Measurements from ENCODE around the gene SYTL4.

The SYTL4 gene

DNA sequence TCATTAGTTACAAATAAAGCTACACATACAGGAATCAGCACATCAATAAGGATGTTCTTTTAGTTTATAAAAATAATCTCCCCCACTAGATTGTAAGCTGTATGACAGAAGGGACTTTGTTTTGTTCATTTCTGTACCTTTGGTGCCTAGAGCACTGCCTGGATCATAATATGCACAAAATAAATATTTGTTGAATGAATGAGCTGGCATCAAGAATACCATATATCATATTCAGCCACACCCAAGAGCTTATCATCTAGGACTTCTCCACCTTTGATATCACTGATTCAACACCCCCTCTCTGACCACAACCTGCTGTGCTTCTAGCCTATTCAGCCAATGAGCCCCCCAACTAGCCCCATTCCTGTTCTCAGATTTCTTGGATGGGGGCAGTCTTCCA lies 10.6 kb downstream of the SYTL4 start:
- H3K27me3 ChIP-seq (ENCODE audit: insufficient read depth, poor library complexity, severe bottlenecking), result no peaks in the 10 kb centered on the region
- no peak for TF ChIP-seq GABPA (IDR thresholded peaks at IDR 0.05; ENCODE audit: low read depth)
- no peak for DNase-seq (ENCODE audit: low read depth in 1 of 2, low spot score in 1 of 2)

DNA sequence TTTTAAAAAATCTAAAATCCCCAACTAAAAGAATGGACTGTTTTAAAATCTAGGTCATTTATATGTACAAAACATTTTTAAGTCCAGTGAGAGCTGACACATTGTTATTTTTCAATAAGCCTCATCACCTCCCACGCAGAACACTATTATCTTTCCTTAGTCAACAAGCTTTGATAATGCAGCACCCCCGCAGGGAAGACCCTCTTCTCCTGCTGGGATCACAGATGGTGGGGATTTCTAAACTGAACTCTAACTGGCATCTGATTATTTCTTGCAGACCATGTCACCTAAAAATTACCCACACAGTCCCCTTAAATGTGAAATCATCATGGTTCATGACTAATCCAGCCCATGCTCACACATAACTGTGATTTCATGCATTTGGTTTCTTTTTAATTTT lies 11.6 kb downstream of the SYTL4 start:
- Histone ChIP-seq H3K27me3 (ENCODE audit: insufficient read depth, poor library complexity, severe bottlenecking) (no peaks in the 10 kb centered on the region), H3K4me3 (replicated peaks; ENCODE audit: insufficient read depth, low read length) (no peak overlapping the region), H3K27ac (replicated peaks) (no peak overlapping the region)
- TF ChIP-seq, protein P1, sequence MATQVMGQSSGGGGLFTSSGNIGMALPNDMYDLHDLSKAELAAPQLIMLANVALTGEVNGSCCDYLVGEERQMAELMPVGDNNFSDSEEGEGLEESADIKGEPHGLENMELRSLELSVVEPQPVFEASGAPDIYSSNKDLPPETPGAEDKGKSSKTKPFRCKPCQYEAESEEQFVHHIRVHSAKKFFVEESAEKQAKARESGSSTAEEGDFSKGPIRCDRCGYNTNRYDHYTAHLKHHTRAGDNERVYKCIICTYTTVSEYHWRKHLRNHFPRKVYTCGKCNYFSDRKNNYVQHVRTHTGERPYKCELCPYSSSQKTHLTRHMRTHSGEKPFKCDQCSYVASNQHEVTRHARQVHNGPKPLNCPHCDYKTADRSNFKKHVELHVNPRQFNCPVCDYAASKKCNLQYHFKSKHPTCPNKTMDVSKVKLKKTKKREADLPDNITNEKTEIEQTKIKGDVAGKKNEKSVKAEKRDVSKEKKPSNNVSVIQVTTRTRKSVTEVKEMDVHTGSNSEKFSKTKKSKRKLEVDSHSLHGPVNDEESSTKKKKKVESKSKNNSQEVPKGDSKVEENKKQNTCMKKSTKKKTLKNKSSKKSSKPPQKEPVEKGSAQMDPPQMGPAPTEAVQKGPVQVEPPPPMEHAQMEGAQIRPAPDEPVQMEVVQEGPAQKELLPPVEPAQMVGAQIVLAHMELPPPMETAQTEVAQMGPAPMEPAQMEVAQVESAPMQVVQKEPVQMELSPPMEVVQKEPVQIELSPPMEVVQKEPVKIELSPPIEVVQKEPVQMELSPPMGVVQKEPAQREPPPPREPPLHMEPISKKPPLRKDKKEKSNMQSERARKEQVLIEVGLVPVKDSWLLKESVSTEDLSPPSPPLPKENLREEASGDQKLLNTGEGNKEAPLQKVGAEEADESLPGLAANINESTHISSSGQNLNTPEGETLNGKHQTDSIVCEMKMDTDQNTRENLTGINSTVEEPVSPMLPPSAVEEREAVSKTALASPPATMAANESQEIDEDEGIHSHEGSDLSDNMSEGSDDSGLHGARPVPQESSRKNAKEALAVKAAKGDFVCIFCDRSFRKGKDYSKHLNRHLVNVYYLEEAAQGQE (IDR thresholded peaks at IDR 0.05; ENCODE audit: insufficient replicate concordance, low read depth), result no peak
- no peak for DNase-seq (ENCODE audit: low read depth in 1 of 2, low spot score in 1 of 2)

More for the DNA sequence above, 10.6 kb downstream of the SYTL4 start:
- no peak overlapping the region for H3K27ac ChIP-seq (replicated peaks)
- H3K4me3 ChIP-seq (replicated peaks; ENCODE audit: insufficient read depth, low read length), result no peak overlapping the region

DNA sequence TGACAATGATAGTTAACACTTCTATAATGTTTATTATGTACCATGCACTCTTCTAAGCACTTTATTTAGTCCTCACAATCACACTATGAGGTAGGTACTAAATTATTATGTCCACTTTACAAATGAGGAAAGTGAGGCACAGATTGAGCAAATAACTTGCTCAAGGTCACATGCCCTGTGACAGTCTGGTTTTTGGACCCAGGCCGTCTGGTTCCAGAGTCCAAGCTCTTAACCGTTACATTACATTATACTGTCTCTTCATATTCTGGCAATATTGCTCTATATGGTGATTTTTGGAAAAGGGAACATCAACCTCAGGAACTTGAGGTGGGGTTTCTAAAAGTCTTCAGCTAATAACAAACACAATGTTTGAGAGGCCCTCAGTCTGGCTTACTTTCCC lies 12.8 kb downstream of the SYTL4 start:
- Histone ChIP-seq H3K27ac (replicated peaks) (no peak overlapping the region), H3K4me3 (replicated peaks; ENCODE audit: insufficient read depth, low read length) (no peak overlapping the region), H3K27me3 (ENCODE audit: insufficient read depth, poor library complexity, severe bottlenecking) (no peaks in the 10 kb centered on the region)
- TF ChIP-seq, protein P2, sequence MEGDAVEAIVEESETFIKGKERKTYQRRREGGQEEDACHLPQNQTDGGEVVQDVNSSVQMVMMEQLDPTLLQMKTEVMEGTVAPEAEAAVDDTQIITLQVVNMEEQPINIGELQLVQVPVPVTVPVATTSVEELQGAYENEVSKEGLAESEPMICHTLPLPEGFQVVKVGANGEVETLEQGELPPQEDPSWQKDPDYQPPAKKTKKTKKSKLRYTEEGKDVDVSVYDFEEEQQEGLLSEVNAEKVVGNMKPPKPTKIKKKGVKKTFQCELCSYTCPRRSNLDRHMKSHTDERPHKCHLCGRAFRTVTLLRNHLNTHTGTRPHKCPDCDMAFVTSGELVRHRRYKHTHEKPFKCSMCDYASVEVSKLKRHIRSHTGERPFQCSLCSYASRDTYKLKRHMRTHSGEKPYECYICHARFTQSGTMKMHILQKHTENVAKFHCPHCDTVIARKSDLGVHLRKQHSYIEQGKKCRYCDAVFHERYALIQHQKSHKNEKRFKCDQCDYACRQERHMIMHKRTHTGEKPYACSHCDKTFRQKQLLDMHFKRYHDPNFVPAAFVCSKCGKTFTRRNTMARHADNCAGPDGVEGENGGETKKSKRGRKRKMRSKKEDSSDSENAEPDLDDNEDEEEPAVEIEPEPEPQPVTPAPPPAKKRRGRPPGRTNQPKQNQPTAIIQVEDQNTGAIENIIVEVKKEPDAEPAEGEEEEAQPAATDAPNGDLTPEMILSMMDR (IDR thresholded peaks at IDR 0.05; ENCODE audit: insufficient read depth, low read length), result no peak
- no peak for TF ChIP-seq GABPA (IDR thresholded peaks at IDR 0.05; ENCODE audit: low read depth)
- no peak for TF ChIP-seq SPI1 (IDR thresholded peaks at IDR 0.05; ENCODE audit: borderline replicate concordance, low read depth)
- TF ChIP-seq, protein P1 (IDR thresholded peaks at IDR 0.05; ENCODE audit: insufficient replicate concordance, low read depth), result no peak
- no peak for TF ChIP-seq POLR2AphosphoS5 (IDR thresholded peaks at IDR 0.05; ENCODE audit: low read depth)
- no peak for DNase-seq (ENCODE audit: low read depth in 1 of 2, low spot score in 1 of 2)

DNA sequence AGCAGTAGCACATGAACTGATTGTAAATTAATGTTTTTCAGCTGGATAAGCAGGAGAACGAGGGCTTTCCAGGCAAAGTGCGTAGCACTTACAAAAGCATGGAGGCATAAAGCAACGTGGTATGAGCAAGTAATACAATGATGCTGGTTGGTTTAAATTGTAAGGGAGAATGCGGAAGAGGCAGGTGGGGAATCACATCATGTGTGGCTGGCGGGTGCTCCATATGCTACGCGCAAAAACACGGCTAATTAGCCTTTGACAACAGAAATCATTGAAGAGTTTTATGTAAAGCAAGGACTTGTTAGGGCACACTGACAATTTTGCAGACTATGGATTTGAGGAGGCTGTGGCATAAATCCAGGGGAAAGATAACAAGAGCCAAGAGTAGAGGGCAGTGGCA lies 14.6 kb downstream of the SYTL4 start:
- no peak overlapping the region for H3K4me3 ChIP-seq (replicated peaks; ENCODE audit: insufficient read depth, low read length)
- no peaks in the 10 kb centered on the region for H3K27me3 ChIP-seq (ENCODE audit: insufficient read depth, poor library complexity, severe bottlenecking)
- no peak for DNase-seq (ENCODE audit: low read depth in 1 of 2, low spot score in 1 of 2)
- TF ChIP-seq, protein P1 (IDR thresholded peaks at IDR 0.05; ENCODE audit: insufficient replicate concordance, low read depth), result no peak
- TF ChIP-seq POLR2AphosphoS5 (IDR thresholded peaks at IDR 0.05; ENCODE audit: low read depth), result no peak
- no peak for TF ChIP-seq GABPA (IDR thresholded peaks at IDR 0.05; ENCODE audit: low read depth)
- no peak for TF ChIP-seq SPI1 (IDR thresholded peaks at IDR 0.05; ENCODE audit: borderline replicate concordance, low read depth)
- H3K27ac ChIP-seq (replicated peaks), result no peak overlapping the region

DNA sequence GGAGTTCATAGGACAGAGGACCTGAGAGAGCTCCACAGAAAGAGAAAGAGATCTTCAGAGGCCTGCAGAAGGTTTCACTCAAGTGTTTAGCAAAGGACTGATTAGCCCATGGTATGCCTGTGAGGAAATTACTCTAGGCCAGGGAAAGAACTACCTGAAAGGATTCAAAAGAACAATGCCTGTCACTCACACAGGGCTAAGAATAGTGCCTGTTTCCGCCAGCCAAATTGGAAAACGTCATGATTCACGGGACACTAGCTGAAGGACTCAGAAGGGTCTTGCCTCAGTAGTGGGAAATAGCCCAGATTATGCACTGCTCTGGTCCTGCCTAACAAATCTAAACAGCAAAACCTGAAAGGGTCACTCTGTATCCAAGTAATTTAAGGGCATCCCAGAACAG lies 21.1 kb downstream of the SYTL4 start:
- DNase-seq (ENCODE audit: low read depth in 1 of 2, low spot score in 1 of 2), result no peak
- Histone ChIP-seq H3K27ac (replicated peaks) (no peak overlapping the region), H3K27me3 (ENCODE audit: insufficient read depth, poor library complexity, severe bottlenecking) (no peaks in the 10 kb centered on the region), H3K4me3 (replicated peaks; ENCODE audit: insufficient read depth, low read length) (no peak overlapping the region)
- TF ChIP-seq, protein P2 (IDR thresholded peaks at IDR 0.05; ENCODE audit: insufficient read depth, low read length), result no peak
- TF ChIP-seq GABPA (IDR thresholded peaks at IDR 0.05; ENCODE audit: low read depth), result no peak
- TF ChIP-seq POLR2AphosphoS5 (IDR thresholded peaks at IDR 0.05; ENCODE audit: low read depth), result no peak
- TF ChIP-seq SPI1 (IDR thresholded peaks at IDR 0.05; ENCODE audit: borderline replicate concordance, low read depth), result no peak
- TF ChIP-seq, protein P1 (IDR thresholded peaks at IDR 0.05; ENCODE audit: insufficient replicate concordance, low read depth), result no peak
